Superior temporal gyrus (tissue), 1 donor: ENCODE measurements around the gene CRACR2A.

ENCODE experiments used
- DNase-seq: peaks from one replicate; pipeline ENCODE4 v3.0.0-alpha.2; 2016; ENCODE audit errors: extremely low spot score

The CRACR2A gene, protein sequence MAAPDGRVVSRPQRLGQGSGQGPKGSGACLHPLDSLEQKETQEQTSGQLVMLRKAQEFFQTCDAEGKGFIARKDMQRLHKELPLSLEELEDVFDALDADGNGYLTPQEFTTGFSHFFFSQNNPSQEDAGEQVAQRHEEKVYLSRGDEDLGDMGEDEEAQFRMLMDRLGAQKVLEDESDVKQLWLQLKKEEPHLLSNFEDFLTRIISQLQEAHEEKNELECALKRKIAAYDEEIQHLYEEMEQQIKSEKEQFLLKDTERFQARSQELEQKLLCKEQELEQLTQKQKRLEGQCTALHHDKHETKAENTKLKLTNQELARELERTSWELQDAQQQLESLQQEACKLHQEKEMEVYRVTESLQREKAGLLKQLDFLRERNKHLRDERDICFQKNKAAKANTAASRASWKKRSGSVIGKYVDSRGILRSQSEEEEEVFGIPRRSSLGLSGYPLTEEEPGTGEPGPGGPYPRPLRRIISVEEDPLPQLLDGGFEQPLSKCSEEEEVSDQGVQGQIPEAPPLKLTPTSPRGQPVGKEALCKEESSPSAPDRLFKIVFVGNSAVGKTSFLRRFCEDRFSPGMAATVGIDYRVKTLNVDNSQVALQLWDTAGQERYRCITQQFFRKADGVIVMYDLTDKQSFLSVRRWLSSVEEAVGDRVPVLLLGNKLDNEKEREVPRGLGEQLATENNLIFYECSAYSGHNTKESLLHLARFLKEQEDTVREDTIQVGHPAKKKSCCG

GRCh38 chr12:3752741-3753486 lies at the start of gene CRACR2A:
Gene CRACR2A, minus strand, starts transcription at chr12:3753109. Its CDS starts 56,110 bp downstream, at chr12:3696999.
- no peak for DNase-seq

- no peak for DNase-seq
Observed at GRCh38 chr12:3797531-3798048, 44.7 kb upstream of the CRACR2A start.

DNA sequence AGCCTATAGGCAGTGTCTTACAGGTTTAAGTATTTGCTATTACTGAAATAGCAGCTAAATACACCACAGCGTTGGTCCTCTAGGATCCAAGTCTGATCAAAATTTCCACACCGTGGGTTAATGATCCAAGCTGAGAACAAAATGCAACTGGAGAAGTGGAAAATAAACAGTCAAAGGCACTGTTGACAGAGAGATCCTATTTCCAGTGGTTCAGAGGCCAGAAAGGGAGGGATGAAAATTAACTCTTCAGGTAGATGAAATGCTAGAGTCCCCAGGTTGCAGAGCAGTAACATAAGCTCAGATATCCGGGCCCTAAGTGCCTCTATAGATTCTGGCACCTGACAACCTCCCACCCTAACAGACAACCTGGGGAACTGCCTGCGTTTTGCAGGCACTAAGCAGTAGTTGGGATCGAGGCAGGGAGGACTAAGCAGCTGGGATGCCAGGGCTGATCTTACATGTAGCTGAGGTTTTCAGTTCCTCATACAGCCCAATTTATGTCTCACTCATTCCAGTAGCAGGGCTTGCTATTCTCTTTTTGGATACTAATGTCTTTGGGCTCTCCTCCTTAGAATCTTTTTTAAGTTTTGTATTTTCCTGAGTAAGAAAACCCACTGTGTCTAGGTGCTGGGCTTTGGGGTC lies 42.7 kb upstream of the CRACR2A start:
- no peak for DNase-seq

- no peak for DNase-seq
Observed at GRCh38 chr12:3795066-3795465, 42.2 kb upstream of the CRACR2A start.

DNA sequence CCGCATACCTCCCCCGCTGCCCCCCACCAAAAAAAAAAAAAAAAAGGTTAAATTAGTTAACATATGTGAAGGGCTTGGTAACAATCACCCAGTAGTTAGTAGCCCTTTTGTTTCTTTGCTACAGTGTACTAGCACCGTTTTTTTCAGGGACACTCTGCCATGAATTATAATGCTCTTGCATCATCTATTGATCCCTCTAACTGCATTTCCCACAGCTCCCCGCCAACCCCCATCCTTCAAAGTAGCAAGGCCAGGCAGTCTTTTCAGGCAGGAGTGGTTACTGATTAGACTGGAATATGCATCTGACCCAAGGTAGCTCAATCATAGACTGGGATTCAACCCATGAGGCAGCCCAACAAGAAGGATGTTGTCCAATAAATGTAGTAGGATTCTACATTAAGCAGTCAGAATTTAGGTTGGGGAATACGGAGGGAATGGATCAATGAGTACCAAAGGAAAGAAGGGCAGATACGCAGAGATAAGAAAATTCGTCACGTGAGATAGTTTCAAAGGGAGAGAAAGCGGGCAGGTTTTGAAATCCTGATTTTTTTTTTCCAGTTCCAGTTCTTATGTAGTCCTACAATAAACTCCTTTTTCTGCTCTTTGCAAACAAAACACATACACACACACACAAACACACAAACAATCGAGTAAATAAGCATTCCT lies 39.8 kb upstream of the CRACR2A start:
- DNase-seq: no peak

DNA sequence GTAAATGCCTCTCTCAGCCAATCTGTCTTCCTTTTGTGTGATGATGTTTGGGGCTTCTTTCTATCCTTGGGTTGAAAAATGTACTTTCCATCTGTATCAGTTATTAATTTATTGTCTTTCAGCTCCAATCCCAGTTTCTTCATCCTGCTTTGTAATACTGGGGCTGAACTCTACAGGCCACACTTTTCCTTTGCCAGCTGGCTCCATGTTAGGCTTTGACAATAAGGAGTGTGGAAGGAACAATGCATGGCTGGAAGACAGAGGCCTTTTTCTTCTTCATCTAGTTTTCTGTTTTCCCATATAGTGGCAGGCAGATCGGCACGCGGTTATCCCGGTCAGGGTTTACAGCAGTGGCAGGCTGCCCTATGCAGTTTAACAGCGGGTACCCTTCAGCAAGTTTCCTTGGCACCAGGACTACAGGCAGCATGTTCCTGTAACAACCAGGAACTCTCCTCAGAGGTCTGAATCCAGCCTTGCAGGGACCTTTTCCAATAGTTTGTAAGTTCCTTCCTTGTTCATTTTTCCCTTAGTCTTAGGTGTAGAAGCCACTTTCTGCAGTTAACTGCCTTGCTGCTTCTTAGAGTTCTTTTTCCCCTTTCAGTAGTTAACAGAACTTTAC lies 38.5 kb upstream of the CRACR2A start:
- DNase-seq: no peak

DNA sequence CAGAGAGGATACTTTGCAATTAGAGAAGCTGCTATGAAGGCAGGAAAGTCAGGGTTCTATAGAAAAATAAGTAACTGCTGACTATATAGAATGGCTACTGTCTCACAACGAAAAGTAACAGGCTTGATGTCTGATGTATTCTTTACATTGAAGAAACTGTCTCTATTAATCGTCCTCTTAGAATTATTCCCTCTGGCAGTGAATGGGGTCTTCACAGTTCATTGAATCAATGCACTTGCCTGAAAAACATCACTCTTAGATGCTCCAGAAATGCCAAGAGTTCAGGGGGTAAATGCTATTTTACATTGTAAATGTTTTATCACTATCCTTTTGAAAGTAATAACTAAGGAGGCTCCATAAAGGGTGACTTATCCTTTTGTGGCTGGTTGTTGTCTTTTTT lies 37.7 kb upstream of the CRACR2A start:
- DNase-seq: no peak

- DNase-seq: no peak
Observed at GRCh38 chr12:3789838-3790237, 36.9 kb upstream of the CRACR2A start.

GRCh38 chr12:3777206-3777809 lies 24.4 kb upstream of the CRACR2A start:
- DNase-seq: peak; percentile 81

DNA sequence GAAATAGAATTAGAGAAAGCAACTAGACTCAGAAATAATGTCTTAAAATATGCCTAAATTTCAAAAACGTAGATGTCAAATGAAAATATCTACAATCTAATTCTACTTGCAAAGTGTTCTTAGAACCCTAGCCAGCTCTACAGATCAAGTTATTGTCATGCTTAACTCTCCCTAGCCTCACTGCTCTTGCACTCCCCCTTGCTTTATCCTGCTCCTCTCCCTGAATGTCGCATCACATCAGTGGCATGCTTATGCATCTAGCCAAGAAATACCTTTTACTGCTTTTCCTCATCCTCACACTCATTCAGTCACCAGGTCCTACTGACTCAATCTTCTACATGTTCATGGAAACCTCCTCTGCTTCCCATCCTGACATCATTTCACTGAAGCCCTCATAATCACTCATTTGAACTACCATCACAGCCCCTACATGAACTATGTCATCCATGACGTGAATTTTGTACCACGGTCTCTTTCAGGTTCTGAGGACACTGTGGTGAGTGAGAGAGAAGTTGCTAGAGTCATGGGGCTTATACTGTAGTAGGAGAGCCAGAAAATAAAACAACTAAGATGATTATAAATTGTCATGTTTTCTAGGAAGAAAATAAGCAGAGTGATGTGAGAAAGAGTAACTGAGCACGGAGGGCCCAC lies 22.6 kb upstream of the CRACR2A start:
- DNase-seq: no peak

GRCh38 chr12:3772380-3772779 lies 19.5 kb upstream of the CRACR2A start:
- DNase-seq: no peak

DNA sequence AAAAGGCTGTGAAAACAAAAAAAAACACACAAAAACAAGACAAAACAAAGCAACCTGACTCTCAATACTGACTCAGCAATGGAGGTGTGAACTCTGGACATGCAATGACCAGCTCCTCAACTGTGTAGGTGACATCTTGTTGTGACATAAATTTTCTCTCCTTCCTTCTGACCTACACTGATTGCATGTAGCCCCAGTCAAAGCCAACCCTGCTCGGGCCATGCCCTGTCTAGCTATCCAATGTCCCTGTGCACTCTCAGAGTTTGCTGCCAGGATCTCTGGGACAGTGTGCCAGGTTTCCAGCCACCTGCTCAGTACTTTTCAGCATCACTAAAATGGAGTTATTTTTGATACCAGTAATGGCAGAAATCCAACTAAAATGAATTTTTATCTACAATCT lies 18.9 kb upstream of the CRACR2A start:
- peak; percentile 21 for DNase-seq

- DNase-seq: no peak
Observed at GRCh38 chr12:3770891-3771290, 18.0 kb upstream of the CRACR2A start.

- no peak for DNase-seq
Observed at GRCh38 chr12:3768911-3769447, 16.1 kb upstream of the CRACR2A start.

DNA sequence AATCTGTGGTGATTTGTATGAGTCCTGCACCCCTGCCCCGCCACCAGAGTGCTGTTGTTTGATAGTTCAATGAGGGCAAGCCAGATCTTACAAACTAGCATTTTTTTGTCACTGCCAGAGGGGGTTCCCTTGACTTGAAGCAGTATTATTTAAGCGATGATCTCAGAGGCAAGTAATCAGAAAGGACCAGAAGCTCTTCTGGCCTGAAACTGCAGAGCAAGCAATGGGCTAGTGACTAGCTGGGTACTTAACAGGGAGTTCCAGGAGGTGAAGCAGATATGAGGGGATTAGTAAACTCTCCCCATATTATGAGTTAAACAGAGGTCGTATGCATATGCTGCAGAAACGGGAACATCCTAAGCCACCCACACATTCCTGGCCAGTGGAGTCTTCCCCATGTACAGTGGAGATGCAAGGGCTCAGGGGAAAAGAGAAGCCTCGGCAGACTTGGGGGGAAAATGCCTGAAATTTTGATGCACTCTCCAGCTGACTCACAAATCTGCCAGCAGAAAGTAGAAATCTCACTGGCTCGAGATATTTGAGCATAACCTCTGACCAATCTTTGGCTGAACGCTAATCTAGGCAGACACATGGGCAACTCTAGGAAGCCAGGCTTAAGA lies 8.3 kb upstream of the CRACR2A start:
- DNase-seq: no peak

DNA sequence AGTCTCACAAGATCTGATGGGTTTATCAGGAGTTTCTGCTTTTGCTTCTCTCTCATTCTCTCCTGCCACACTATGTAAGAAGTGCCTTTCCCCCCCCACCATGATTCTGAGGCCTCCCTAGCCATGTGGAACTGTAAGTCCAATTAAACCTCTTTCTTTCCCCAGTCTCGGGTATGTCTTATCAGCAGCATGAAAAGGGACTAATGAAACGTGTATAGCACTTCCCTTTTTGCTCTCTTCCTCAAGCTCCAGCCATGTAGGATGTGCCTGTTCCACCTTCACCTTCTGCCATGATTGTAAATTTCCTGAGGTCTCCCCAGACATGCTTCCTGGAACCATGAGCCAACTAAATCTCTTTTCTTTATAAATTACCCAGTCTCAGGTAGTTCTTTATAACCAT lies 7.0 kb upstream of the CRACR2A start:
- no peak for DNase-seq

- DNase-seq: no peak
Observed at GRCh38 chr12:3757261-3757660, 4.4 kb upstream of the CRACR2A start.

GRCh38 chr12:3755898-3756297 lies 3.0 kb upstream of the CRACR2A start:
- DNase-seq: no peak
